Stimulated activated CD4-positive, alpha-beta T cell treated with anti-CD3 and anti-CD28 coated beads, Interleukin-2, amount 100 ng/mL, for 48 hours (primary cell): Measurements from ENCODE around the gene P2RX3.
"Not testable (repeated sequence)": the region's sequence is repeated elsewhere in the genome, so short reads cannot be mapped to it uniquely, and the experiment has no call there.

ENCODE experiments used
- DNase-seq, 2 donors: peaks; one replicate each; pipeline ENCODE4 v3.0.0-alpha.2; 2020

Gene P2RX3

DNA sequence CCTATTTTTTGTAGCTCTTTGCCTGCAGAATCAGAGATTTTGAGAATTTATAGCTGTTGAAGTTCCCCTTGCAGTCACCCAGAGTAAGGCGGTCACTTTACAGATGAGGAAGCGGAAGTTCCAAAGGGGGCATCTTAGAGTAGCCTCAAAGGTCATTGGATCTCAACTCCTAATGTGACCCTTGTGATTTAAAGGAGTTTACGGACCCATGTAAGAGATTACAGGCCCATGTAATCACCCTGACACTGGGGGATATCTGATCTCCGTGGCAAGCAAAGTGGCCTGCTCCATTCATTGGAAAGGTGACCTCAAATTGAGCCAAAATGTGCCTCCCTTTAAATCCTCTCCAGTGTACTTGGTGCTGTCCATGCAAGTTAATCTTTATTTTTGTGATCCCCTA lies 15.7 kb downstream of the P2RX3 start:
- no peak for DNase-seq

GRCh38 chr11:57354699-57355098 lies 16.5 kb downstream of the P2RX3 start:
- DNase-seq = no peak

- DNase-seq = no peak
Measured at GRCh38 chr11:57356268-57356667, 18.1 kb downstream of the P2RX3 start.

DNA sequence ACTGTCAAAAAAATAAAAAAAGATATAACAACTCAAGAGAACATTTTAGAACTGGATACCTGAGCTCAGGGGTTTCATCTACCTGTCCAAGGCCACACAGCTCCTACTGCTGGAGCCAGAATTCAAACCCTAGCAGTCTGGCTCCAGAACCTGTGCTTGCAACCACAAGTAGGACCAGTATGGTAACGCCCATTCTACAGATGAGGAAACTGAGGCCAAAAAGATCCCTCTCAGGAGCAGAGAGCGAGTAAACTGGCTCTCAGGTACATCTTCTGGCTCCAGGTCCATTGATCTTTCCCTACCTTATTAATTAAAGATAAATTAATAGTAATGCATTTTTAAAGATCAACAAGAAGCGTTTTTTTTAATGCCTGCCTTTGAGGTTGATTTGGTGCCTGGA lies 19.2 kb downstream of the P2RX3 start:
- DNase-seq = no peak

DNA sequence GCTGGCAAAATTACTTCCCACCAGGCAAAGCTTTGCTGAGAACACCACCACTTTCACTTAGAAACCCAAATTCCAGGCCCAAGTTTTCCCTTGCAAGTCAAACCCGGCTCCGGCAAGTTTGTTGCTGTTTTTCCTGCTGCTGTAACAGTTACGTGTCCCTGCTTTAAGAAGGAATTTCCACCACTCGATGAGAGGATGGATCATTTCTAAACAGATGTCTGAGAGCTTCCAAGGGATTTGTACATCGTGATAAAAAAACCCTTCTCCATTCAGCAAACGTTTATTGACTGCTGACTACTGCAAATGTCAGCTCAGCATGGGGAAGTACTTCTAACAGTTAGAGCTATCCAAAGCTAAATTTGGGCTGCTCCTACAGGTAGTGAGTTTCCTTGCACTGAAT lies 19.7 kb downstream of the P2RX3 start:
- no peak for DNase-seq

DNA sequence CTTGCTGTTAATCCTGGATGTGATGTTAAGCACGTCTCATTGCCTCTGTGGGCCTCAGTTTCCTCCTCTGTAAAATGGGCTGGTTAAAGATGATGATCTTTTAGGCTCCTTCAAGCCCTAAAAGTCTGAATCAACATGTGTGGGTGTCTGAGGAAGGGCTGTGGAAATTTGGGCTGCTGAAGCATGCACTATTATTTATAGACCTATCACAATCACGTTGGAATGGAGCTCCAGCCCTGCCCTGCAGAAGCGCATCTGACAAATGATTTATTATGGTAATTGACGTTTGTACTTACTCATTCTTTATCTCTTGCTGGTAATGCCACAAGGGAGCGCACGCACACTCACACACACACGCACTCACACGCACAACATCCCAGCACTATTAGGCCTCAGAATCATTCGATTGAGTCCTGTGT lies 20.4 kb downstream of the P2RX3 start:
- DNase-seq = no peak

- DNase-seq = no peak
Measured at GRCh38 chr11:57358991-57359390, 20.8 kb downstream of the P2RX3 start.

GRCh38 chr11:57359396-57359795 lies 21.2 kb downstream of the P2RX3 start:
- no peak for DNase-seq

DNA sequence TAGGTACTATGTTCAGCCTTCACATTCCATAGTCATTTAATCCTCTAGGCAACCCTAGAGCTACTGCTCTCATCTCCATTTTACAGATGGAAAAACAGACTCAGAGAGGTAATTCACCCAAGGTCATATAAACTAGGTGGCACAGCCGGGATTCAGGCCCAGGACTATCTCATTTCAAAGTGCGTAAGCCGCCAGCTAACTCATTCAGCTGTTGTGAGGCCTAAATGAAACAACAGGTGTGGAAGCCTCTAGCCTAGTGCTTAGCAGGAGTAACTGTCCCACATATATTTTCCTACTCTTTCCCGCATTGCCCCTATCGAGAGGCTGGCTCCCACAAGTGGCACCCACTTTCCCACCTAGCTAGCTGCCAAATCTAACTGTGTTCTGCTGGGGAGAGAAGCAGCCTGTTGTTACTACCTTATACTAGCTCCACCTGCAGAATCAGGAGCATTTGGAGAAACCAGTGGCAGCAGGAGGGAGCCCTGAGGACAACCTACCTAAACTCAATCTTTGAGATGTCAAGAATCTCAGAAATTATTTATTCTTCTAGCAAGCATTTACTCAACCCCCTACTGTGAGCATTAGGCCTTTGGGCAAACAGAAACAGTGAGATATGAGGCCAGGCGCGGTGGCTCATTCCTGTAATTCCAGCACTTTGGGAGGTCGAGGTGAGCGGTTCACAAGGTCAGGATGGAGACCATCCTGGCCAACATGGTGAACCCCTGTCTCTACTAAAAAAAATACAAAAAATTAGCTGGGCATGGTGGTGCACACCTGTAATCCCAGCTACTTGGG lies 21.9 kb downstream of the P2RX3 start:
- no peak for DNase-seq

DNA sequence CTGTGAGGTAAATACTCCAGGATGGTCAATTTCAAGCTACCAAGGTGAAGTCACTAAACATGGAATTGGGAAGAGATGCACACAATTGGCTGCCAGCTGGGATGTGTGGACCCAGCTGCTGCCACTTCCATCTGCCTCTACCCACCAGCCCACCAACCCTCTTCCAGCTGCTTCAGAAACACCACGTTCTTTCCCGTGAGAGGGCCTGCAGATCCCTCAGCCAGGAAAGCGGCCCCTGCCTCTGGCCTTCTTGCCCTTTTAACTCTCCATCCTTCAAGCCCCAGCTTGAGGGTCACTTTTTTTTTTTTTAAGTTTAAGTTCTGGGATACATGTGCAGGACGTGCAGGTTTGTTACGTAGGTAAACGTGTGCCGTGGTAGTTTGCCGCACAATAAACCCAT lies 22.8 kb downstream of the P2RX3 start:
- DNase-seq = no peak

GRCh38 chr11:57361420-57361819 lies 23.3 kb downstream of the P2RX3 start:
- not testable (repeated sequence) for DNase-seq

DNA sequence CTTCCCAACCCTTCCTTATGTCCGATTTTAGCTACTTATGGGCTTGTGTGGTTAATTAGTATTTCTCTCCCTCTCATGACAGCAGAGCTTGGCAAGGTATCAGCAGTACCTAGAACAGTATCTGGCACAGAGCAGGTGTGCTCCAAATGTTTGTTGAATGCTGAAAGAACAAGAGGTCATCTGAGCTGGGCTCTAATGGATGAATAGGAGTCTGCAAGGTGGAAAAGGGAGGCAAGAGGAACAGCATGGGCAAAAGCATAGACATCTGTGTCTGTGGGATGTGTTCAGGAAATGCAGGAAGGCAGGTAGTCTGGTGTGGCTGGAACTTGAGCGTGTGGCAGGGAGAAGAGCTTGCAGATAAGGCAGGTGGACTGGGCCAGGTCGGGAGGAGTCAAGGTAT lies 23.8 kb downstream of the P2RX3 start:
- no peak for DNase-seq

DNA sequence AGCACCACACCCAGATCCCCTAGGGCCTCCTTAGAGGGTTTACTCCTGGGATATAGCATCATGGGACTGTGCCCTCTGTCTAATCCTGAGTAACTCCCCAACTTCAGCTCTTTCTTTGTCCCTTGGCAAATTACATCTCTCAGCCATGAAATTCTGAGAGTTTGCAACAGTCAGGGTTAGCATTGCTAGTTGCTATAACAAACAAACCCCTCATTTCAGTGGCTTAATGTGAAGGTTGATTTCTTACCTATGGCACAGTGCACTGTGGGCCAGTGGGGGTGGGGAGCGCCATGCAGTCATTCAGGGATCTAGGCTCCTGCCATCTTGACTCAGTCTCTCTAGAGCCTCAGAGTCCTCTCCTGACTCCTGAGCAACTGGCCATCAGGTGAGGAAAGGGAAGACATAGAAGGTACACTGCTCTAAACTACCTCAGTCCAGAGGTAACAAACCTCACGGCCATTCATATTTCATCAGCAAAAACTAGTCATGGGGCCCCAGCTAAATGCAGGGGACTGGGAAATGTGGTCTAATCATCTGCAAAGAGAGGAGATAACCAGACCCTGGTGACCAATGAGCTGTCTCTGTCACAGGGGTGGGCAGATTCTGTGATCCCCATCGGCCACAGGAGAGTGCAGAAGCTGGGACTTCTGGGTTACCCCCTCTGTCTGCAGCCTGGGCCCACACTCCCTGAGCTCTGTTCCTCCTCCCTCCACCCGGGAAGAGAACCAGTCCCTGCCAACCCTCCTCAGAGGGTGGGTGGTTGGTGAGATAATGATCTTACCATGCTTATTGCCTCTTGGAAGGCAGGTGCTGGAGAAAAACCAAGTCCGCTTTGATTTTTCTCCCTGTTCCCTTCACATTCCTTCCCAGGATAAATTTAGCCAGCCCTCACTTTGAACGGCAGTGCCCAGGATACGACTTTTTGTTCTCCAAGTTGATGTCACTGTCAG lies 25.3 kb downstream of the P2RX3 start:
- DNase-seq = no peak

- DNase-seq = no peak
Measured at GRCh38 chr11:57364851-57365660, 26.9 kb downstream of the P2RX3 start.

DNA sequence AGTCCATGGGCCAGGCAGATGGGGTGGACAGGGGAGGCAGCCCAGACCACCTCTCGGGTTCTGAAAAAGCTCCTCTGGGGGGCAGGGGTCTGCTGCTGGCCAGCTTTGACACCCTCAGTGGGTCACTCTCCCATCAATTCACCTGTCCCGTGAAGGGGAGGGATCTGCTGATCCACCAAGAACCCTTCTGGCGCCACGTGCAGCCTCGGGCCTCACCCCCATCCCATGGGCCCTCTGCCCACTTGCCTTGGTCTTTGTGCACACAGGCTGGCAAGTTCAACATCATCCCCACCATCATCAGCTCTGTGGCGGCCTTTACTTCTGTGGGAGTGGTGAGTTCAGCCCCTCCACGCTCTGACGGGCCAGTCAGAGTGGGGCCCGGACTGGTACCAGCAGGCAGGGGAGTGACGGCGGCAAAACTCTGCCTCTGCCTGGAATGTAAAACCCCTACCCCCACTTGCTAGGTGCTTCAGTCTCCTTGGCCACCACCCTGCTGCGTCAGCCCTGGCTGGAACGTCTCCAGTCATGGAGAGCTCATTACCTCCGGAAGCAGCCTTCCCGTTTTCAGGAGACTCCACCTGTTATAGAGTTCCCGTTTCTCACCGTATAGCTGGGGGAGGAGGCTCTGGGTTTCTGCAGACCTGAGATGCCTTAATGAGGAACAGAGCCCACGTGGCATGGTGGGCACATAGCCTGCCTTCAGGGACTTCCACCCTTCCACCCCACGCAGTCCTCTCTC lies 30.1 kb downstream of the P2RX3 start:
- no peak for DNase-seq

DNA sequence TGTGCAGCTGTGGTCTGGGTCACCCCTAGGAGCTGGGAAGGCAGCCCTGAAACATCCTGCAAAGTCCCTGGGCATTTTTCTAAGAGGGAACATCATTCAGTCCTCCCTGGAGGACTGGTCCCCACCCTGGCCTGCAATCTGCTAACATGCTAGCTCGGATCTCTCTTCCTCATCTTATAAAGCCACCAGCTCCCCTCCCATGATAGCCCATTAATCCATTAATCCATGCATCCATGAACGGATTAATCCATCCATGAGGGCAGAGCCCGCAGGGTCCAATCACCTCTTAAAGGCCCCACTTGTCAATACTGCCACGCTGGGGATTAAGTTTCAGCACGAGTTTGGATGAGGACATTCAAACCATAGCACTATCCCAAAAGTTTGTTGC lies 30.7 kb downstream of the P2RX3 start:
- DNase-seq = no peak

- DNase-seq = no peak
Measured at GRCh38 chr11:57370251-57370650, 32.1 kb downstream of the P2RX3 start.

- DNase-seq = no peak
Measured at GRCh38 chr11:57370941-57371340, 32.8 kb downstream of the P2RX3 start.

DNA sequence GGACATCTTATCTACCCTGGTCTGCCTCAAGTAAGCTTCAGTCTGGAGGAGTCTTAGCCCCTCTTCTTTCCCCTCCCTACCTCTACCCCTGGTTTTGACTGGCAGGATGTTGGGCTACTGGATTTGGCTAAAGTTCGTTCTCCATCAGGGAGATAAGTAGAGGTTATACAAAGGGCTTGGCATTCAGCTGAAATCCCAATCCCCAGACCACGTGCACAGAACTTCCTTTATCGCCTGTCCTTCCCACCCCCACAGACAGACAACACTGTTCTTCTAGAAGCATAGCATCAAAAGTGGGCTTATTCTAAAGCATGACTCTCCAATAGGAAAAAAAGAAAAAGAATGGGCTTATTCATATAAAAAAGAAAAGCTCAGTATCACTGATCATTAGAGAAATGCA lies 35.0 kb downstream of the P2RX3 start:
- no peak for DNase-seq

GRCh38 chr11:57374966-57375365 lies 36.8 kb downstream of the P2RX3 start:
- DNase-seq = no peak

DNA sequence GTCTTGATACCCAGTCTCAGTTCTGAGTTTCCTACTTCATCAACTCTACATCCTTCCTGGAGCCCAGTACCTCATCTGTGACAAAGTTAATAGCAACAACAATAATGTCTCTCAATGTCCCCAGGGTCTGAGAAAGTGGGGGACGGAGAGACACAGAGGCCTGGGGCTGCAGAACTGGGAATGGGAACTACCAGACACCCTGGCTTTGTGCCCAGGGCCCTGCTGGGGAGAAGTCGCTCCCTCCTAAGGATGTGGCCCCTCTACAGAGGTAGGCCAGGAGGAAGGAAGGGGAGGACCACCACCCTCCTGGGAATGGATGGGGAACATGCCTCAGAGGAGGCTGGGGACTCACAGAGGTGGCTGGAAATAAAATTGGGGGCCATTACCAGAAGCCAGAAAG lies 37.3 kb downstream of the P2RX3 start:
- DNase-seq = no peak
